OCI-LY3 (cell line): ENCODE results near the gene SH3PXD2A.

ENCODE experiments used
- H2AFZ ChIP-seq: fragments of 200-600, 300-600 bp; shearing (Covaris generic); 2 replicates; pipeline ENCODE4 v1.6.0; 2014; ENCODE audit warnings: antibody characterized with exemption, low read depth, low read length
- H3K27ac ChIP-seq: fragments of 200-600, 300-600 bp; sonication (generic); 2 replicates; pipeline ENCODE4 v1.5.1; 2014; ENCODE audit warnings: mild to moderate bottlenecking, low read length, moderate library complexity, mixed read lengths
- H3K27me3 ChIP-seq: fragments of 200-600, 300-600 bp; sonication (generic); 2 replicates; pipeline ENCODE4 v1.6.1; 2014; ENCODE audit warnings: low read depth, low read length, mixed read lengths
- H3K36me3 ChIP-seq: fragments of 200-600, 300-600 bp; sonication (generic); replicated peaks from 2 replicates; pipeline ENCODE3; 2014; ENCODE audit warnings: low read depth, low read length, mixed read lengths
- H3K4me1 ChIP-seq: fragments of 300-600, 200-600 bp; sonication (generic); 2 replicates; pipeline ENCODE4 v1.6.1; 2014; ENCODE audit warnings: low read length, mixed read lengths
- H3K4me2 ChIP-seq: fragments of 200-600, 300-600 bp; sonication (generic); 2 replicates; pipeline ENCODE4 v1.6.1; 2014; ENCODE audit warnings: low read length, mixed read lengths
- H3K4me3 ChIP-seq: fragments of 300-600, 200-600 bp; sonication (generic); 2 replicates; pipeline ENCODE4 v1.5.1; 2014; ENCODE audit warnings: antibody characterized with exemption, mild to moderate bottlenecking, low read length, moderate library complexity
- H3K79me2 ChIP-seq: fragments of 300-600, 200-600 bp; shearing (Covaris generic); 2 replicates; pipeline ENCODE4 v1.6.1; 2014; ENCODE audit warnings: mild to moderate bottlenecking, low read length, mixed read lengths
- H3K9ac ChIP-seq: fragments of 300-600, 200-600 bp; shearing (Covaris generic); 2 replicates; pipeline ENCODE4 v1.6.0; 2014; ENCODE audit warnings: mild to moderate bottlenecking, low read length, moderate library complexity
- H3K9me3 ChIP-seq: fragments of 200-600, 300-600 bp; shearing (Covaris generic); 2 replicates; pipeline ENCODE4 v1.6.1; 2014; ENCODE audit warnings: low read length, mixed read lengths; ENCODE audit not compliant: insufficient read depth
- H4K20me1 ChIP-seq: fragments of 200-600, 300-600 bp; sonication (generic); 2 replicates; pipeline ENCODE4 v1.6.1; 2016; ENCODE audit warnings: low read length, mixed read lengths; ENCODE audit not compliant: insufficient read depth
- EZH2phosphoT487 ChIP-seq: fragments of 200-600 bp; shearing (Covaris generic); IDR thresholded peaks from 2 replicates; pipeline ENCODE4 v1.6.1; 2018; ENCODE audit warnings: antibody characterized with exemption, mixed run types, low read depth
- TF ChIP-seq, protein P1 (sequence below): fragments of 200-600, 300-600 bp; sonication (generic); IDR thresholded peaks from 2 replicates; pipeline ENCODE4 v1.5.1; 2014; ENCODE audit warnings: antibody characterized with exemption, low read length, low read depth

SH3PXD2A gene, protein sequence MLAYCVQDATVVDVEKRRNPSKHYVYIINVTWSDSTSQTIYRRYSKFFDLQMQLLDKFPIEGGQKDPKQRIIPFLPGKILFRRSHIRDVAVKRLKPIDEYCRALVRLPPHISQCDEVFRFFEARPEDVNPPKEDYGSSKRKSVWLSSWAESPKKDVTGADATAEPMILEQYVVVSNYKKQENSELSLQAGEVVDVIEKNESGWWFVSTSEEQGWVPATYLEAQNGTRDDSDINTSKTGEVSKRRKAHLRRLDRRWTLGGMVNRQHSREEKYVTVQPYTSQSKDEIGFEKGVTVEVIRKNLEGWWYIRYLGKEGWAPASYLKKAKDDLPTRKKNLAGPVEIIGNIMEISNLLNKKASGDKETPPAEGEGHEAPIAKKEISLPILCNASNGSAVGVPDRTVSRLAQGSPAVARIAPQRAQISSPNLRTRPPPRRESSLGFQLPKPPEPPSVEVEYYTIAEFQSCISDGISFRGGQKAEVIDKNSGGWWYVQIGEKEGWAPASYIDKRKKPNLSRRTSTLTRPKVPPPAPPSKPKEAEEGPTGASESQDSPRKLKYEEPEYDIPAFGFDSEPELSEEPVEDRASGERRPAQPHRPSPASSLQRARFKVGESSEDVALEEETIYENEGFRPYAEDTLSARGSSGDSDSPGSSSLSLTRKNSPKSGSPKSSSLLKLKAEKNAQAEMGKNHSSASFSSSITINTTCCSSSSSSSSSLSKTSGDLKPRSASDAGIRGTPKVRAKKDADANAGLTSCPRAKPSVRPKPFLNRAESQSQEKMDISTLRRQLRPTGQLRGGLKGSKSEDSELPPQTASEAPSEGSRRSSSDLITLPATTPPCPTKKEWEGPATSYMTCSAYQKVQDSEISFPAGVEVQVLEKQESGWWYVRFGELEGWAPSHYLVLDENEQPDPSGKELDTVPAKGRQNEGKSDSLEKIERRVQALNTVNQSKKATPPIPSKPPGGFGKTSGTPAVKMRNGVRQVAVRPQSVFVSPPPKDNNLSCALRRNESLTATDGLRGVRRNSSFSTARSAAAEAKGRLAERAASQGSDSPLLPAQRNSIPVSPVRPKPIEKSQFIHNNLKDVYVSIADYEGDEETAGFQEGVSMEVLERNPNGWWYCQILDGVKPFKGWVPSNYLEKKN

DNA sequence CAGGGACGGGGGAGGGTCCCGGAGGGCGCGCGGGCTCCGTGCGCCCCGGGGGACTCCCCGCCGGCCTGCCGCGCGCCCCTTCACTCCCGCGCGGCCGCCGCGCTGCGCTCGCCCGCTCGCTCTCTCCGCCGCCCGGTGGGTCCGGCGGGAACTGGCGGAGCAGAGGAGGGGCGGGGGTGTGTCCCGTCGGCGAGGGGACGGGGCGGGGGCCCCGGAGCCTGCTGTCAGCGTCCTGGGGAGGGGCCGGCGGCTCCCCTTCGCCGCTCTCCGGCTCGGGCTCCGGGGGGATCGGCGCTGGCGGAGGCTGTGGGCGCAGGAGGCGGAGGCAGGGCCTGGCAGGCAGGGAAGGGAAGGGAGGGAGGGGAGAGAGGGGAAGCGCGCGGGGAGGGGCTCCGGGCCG lies at the start of gene SH3PXD2A:
SH3PXD2A (minus strand) TSS at position 153 of the 400 bp plus-strand sequence. CDS start 310 bp downstream, outside the sequence.
- H3K27ac ChIP-seq, result no peak within 1 kb of the TSS

DNA sequence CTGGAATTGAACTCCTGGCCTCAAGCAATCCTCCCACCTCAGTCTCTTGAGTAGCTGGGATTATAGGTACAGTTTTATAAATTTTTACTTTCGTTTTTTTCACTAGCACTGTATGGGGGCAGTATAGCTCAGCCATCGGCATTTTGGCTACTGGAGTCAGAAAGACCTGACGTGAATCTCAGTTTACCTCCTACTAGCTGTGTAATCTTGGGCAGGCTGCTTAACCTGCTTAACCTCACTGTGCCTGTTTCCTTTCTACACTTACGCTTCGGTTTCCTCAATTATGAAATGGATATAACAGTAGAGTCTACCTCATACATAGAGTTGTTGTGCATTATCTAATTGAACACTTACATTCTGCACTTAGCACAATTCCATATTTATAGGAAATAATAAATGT lies 45.9 kb upstream of the SH3PXD2A start:
- Histone ChIP-seq H3K9ac (no peak overlapping the region), H3K4me2 (no peak overlapping the region), H3K4me3 (no peak overlapping the region), H3K27ac (no peak overlapping the region), H3K4me1 (no peaks in the 10 kb centered on the region), H3K9me3 (no peaks in the 10 kb centered on the region), H2AFZ (no peak overlapping the region), H4K20me1 (no peaks in the 10 kb centered on the region), H3K36me3 (no peaks in the 10 kb centered on the region), H3K27me3 (no peaks in the 10 kb centered on the region), H3K79me2 (no peaks in the 10 kb centered on the region)
- TF ChIP-seq, protein P1, sequence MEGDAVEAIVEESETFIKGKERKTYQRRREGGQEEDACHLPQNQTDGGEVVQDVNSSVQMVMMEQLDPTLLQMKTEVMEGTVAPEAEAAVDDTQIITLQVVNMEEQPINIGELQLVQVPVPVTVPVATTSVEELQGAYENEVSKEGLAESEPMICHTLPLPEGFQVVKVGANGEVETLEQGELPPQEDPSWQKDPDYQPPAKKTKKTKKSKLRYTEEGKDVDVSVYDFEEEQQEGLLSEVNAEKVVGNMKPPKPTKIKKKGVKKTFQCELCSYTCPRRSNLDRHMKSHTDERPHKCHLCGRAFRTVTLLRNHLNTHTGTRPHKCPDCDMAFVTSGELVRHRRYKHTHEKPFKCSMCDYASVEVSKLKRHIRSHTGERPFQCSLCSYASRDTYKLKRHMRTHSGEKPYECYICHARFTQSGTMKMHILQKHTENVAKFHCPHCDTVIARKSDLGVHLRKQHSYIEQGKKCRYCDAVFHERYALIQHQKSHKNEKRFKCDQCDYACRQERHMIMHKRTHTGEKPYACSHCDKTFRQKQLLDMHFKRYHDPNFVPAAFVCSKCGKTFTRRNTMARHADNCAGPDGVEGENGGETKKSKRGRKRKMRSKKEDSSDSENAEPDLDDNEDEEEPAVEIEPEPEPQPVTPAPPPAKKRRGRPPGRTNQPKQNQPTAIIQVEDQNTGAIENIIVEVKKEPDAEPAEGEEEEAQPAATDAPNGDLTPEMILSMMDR, result no peak
- no peak for TF ChIP-seq EZH2phosphoT487

More for the DNA sequence above, at the start of gene SH3PXD2A:
- no peaks in the 10 kb centered on the region for H3K79me2 ChIP-seq
- H3K4me1 ChIP-seq, result no peaks in the 10 kb centered on the region
- no peak within 1 kb of the TSS for H3K4me2 ChIP-seq
- H2AFZ ChIP-seq, result no peak within 1 kb of the TSS
- H4K20me1 ChIP-seq, result no peaks in the 10 kb centered on the region
- no peaks in the 10 kb centered on the region for H3K9me3 ChIP-seq
- H3K36me3 ChIP-seq, result no peaks in the 10 kb centered on the region
- TF ChIP-seq EZH2phosphoT487, result no peak
- TF ChIP-seq, protein P1, result no peak
- 0 out of 2 replicates have a peak, but pooled peaks cover 5% of the 10 kb centered on the region for H3K27me3 ChIP-seq
- no peak within 1 kb of the TSS for H3K9ac ChIP-seq
- no peak within 1 kb of the TSS for H3K4me3 ChIP-seq

DNA sequence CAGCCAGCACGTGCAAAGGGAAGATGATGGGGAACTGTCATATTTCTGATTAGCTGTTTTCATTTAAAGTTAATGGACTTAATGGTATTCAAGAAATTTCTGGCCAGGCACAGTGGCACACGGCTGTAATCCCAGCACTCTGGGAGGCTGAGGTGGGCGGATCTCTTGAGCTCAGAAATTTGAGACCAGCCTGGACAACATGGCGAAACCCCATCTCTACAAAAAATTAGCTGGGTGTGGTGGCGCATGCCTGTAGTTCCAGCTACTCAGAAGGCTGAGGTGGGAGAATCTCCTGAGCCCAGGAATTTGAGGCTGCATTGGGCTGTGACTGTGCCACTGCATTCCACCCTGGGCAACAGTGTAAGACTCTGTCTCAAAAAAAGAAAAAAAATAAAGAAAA lies 43.9 kb upstream of the SH3PXD2A start:
- no peak overlapping the region for H3K27ac ChIP-seq
- no peak overlapping the region for H3K4me2 ChIP-seq

More for the DNA sequence above, 43.9 kb upstream of the SH3PXD2A start:
- no peak overlapping the region for H3K4me3 ChIP-seq
- no peaks in the 10 kb centered on the region for H3K9me3 ChIP-seq
- no peak overlapping the region for H2AFZ ChIP-seq
- no peaks in the 10 kb centered on the region for H3K79me2 ChIP-seq
- TF ChIP-seq EZH2phosphoT487, result no peak
- TF ChIP-seq, protein P1, result no peak
- H3K4me1 ChIP-seq, result no peaks in the 10 kb centered on the region
- H3K9ac ChIP-seq, result no peak overlapping the region
- H3K27me3 ChIP-seq, result no peaks in the 10 kb centered on the region
- H4K20me1 ChIP-seq, result no peaks in the 10 kb centered on the region
- no peaks in the 10 kb centered on the region for H3K36me3 ChIP-seq
